ENCODE results near the gene GAD1. TPM values are rescaled to one million over a fixed set of nuclear protein-coding genes. Genes with fewer than 3 reads are reported as not detected.

The GAD1 gene
- total and polyA plus RNA-seq, 2 of the 8 experiments (the other 6 are each of a cell fraction or from before 2014, with no cell fraction given) = 0.65 to 1.0 TPM

- TF ChIP-seq SAP30 (IDR thresholded peaks at IDR 0.05; ENCODE audit: insufficient read depth, insufficient replicate concordance, low read length) = no peak
- TF ChIP-seq BACH1 (IDR thresholded peaks at IDR 0.05; ENCODE audit: low read length) = no peak
- TF ChIP-seq ASH2L (IDR thresholded peaks at IDR 0.05; ENCODE audit: low read length) = no peak
- no peak for TF ChIP-seq RBBP5 (IDR thresholded peaks at IDR 0.05; ENCODE audit: borderline replicate concordance, low read depth, low read length)
Observed at GRCh38 chr2:170782673-170783072, 34.0 kb upstream of the GAD1 start (continued).
